ENCODE results near the gene LVRN. TPM values are rescaled to one million over a fixed set of nuclear protein-coding genes. Genes with fewer than 3 reads are reported as not detected.
"Not testable (repeated sequence)": the region's sequence is repeated elsewhere in the genome, so short reads cannot be mapped to it uniquely, and the experiment has no call there.

Gene LVRN
- 10 to 100 TPM in 3 of 4 donors, 1 to 10 TPM in 1; 4.2 to 15.9 (median 11.7) TPM for total RNA-seq

- DNase-seq (ENCODE audit: low spot score in 2 of 2): no peak
- Histone ChIP-seq H3K27me3 (peaks cover 0 to 82% of the 10 kb centered on the region in 2 donors), H3K4me1 (peaks cover 0 to 28% (median 4%) of the 10 kb centered on the region in 4 donors), H3K9me3 (no peaks in the 10 kb centered on the region), H3K36me3 (no peaks in the 10 kb centered on the region), H3K4me3 (peak within 1 kb of the TSS; percentile 12 to 47 (median 36)), H3K27ac (peak within 1 kb of the TSS in 1 of 4 donors; percentile 41)
- WGBS, 2 donors: 7 to 8% methylated on average over 12 to 14 of the region's 18 CpGs
- TF ChIP-seq CTCF (IDR thresholded peaks at IDR 0.05) (no peak), EP300 (IDR thresholded peaks at IDR 0.05) (no peak), POLR2A (IDR thresholded peaks at IDR 0.05) (no peak)
These were observed at the start of gene LVRN for GRCh38 chr5:115962239-115962564. Gene LVRN, plus strand, starts transcription at chr5:115962475. Its CDS starts 143 bp downstream, at chr5:115962618.

GRCh38 chr5:115913623-115914400 lies 48.5 kb upstream of the LVRN start:
- H3K4me3 ChIP-seq; DNase-seq (ENCODE audit: low spot score in 2 of 2); H3K9me3 ChIP-seq; H3K36me3 ChIP-seq; H3K27ac ChIP-seq; H3K4me1 ChIP-seq; H3K27me3 ChIP-seq: not testable (repeated sequence)
- WGBS, 2 donors: 94 to 95% methylated on average over 5 of the region's 5 CpGs

GRCh38 chr5:115920171-115920725 lies 42.0 kb upstream of the LVRN start:
- no peaks in the 10 kb centered on the region for H3K4me1 ChIP-seq
- no peak for TF ChIP-seq POLR2A (IDR thresholded peaks at IDR 0.05)
- TF ChIP-seq EP300 (IDR thresholded peaks at IDR 0.05): no peak
- no peak for TF ChIP-seq CTCF (IDR thresholded peaks at IDR 0.05)
- no peaks in the 10 kb centered on the region for H3K36me3 ChIP-seq
- no peak overlapping the region for H3K27ac ChIP-seq
- no peak overlapping the region for H3K4me3 ChIP-seq
- no peaks in the 10 kb centered on the region for H3K27me3 ChIP-seq
- H3K9me3 ChIP-seq: no peaks in the 10 kb centered on the region
- DNase-seq (ENCODE audit: low spot score in 2 of 2): no peak
- WGBS, 2 donors: 55 to 61% methylated on average over 3 of the region's 3 CpGs

GRCh38 chr5:115928578-115929407 lies 33.5 kb upstream of the LVRN start:
- H3K9me3 ChIP-seq; H3K4me3 ChIP-seq; H3K36me3 ChIP-seq; DNase-seq (ENCODE audit: low spot score in 2 of 2); H3K27ac ChIP-seq; H3K27me3 ChIP-seq; H3K4me1 ChIP-seq: not testable (repeated sequence)
- 91 to 93% methylated on average over 12 of the region's 12 CpGs for WGBS, 2 donors

GRCh38 chr5:115930171-115930570 lies 32.1 kb upstream of the LVRN start:
- not testable (repeated sequence) for H3K4me1 ChIP-seq; H3K9me3 ChIP-seq; DNase-seq (ENCODE audit: low spot score in 2 of 2); H3K27ac ChIP-seq; H3K4me3 ChIP-seq; H3K27me3 ChIP-seq; H3K36me3 ChIP-seq
- 90 to 96% methylated on average over 17 of the region's 17 CpGs for WGBS, 2 donors

- Histone ChIP-seq H3K4me3 (no peak overlapping the region), H3K36me3 (no peaks in the 10 kb centered on the region), H3K4me1 (no peaks in the 10 kb centered on the region), H3K27me3 (no peaks in the 10 kb centered on the region), H3K27ac (no peak overlapping the region), H3K9me3 (no peaks in the 10 kb centered on the region)
- DNase-seq (ENCODE audit: low spot score in 2 of 2): no peak
- WGBS, 2 donors: 92 to 94% methylated on average over 4 of the region's 4 CpGs
- TF ChIP-seq EP300 (IDR thresholded peaks at IDR 0.05): no peak
- TF ChIP-seq CTCF (IDR thresholded peaks at IDR 0.05): no peak
- no peak for TF ChIP-seq POLR2A (IDR thresholded peaks at IDR 0.05)
These were observed 31.5 kb upstream of the LVRN start for GRCh38 chr5:115930630-115931337.

Measured in tibial nerve (tissue), 4 donors.